Measurements from ENCODE around the gene MTMR10.

MTMR10 gene

GRCh38 chr15:31023841-31024240, 32.4 kb upstream of the MTMR10 start:
- H3K4me3 ChIP-seq (replicated peaks; ENCODE audit: low read depth, low read length): no peak overlapping the region
- TF ChIP-seq CTCF (IDR thresholded peaks at IDR 0.05; ENCODE audit: low read length, missing control alignments): no peak
- DNase-seq (ENCODE audit: low read depth): no peak

GRCh38 chr15:31021067-31021665, 29.7 kb upstream of the MTMR10 start:
- H3K4me3 ChIP-seq (replicated peaks; ENCODE audit: low read depth, low read length): no peak overlapping the region
- DNase-seq (ENCODE audit: low read depth): no peak
- no peak for TF ChIP-seq CTCF (IDR thresholded peaks at IDR 0.05; ENCODE audit: low read length, missing control alignments)

DNA sequence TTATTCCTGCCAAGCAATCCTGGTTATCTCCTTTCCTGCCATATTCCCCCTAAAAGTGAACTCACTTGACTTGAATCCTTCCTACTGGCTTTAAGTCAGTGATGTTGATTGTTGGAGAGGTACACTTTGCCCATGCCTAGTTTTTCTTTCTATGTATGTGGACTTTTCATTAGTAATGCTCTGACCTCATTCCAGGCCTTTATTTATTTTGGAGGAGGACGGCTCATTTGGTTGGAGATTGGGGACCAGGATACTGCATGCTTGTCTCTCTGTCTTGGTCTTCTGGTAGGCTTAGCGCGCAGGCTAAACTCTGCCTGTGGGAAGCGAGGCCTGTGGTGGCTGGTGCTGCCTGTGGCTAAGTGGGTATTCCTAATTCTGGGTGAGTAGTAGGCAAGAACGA, 29.1 kb upstream of the MTMR10 start:
- DNase-seq (ENCODE audit: low read depth): no peak
- no peak overlapping the region for H3K4me3 ChIP-seq (replicated peaks; ENCODE audit: low read depth, low read length)
- no peak for TF ChIP-seq CTCF (IDR thresholded peaks at IDR 0.05; ENCODE audit: low read length, missing control alignments)

- no peak for DNase-seq (ENCODE audit: low read depth)
- no peak overlapping the region for H3K4me3 ChIP-seq (replicated peaks; ENCODE audit: low read depth, low read length)
- no peak for TF ChIP-seq CTCF (IDR thresholded peaks at IDR 0.05; ENCODE audit: low read length, missing control alignments)
These were observed 28.6 kb upstream of the MTMR10 start for GRCh38 chr15:31019986-31020385.

GRCh38 chr15:31017311-31017710, 25.9 kb upstream of the MTMR10 start:
- no peak for DNase-seq (ENCODE audit: low read depth)
- H3K4me3 ChIP-seq (replicated peaks; ENCODE audit: low read depth, low read length): no peak overlapping the region
- TF ChIP-seq CTCF (IDR thresholded peaks at IDR 0.05; ENCODE audit: low read length, missing control alignments): no peak

GRCh38 chr15:31016446-31016915, 25.1 kb upstream of the MTMR10 start:
- H3K4me3 ChIP-seq (replicated peaks; ENCODE audit: low read depth, low read length): no peak overlapping the region
- DNase-seq (ENCODE audit: low read depth): peak; percentile 55
- TF ChIP-seq CTCF (IDR thresholded peaks at IDR 0.05; ENCODE audit: low read length, missing control alignments): no peak

- no peak for DNase-seq (ENCODE audit: low read depth)
- H3K4me3 ChIP-seq (replicated peaks; ENCODE audit: low read depth, low read length): no peak overlapping the region
- no peak for TF ChIP-seq CTCF (IDR thresholded peaks at IDR 0.05; ENCODE audit: low read length, missing control alignments)
These were observed 23.1 kb upstream of the MTMR10 start for GRCh38 chr15:31014608-31014925.
